Limb (tissue), 2 donors: ENCODE results near the gene TXNDC9.
"Not testable (repeated sequence)": the region's sequence is repeated elsewhere in the genome, so short reads cannot be mapped to it uniquely, and the experiment has no call there.

Experiments used
- DNase-seq, 2 donors: peaks; one replicate each; pipeline ENCODE4 v3.0.0-alpha.2; 2016; ENCODE audit errors: extremely low spot score in 2 of 2

Gene TXNDC9

GRCh38 chr2:99336804-99337112 lies 625 bp upstream of the TXNDC9 start:
- no peak for DNase-seq

- no peak for DNase-seq
Measured at GRCh38 chr2:99325384-99325783, 10.7 kb downstream of the TXNDC9 start.

GRCh38 chr2:99317873-99318200 lies 18.3 kb downstream of the TXNDC9 start:
- not testable (repeated sequence) for DNase-seq

- no peak for DNase-seq
Measured at GRCh38 chr2:99317161-99317872, 18.8 kb downstream of the TXNDC9 start.

- not testable (repeated sequence) for DNase-seq
Measured at GRCh38 chr2:99301097-99301496, 35.0 kb downstream of the TXNDC9 start, which contains the start of gene LYG1. Gene LYG1, minus strand, starts transcription at chr2:99301197. Its CDS starts 5,527 bp downstream, at chr2:99295670.

- no peak for DNase-seq
Measured at GRCh38 chr2:99299580-99299979, 36.6 kb downstream of the TXNDC9 start.

- DNase-seq: no peak
Measured at GRCh38 chr2:99297994-99298393, 38.1 kb downstream of the TXNDC9 start.

- DNase-seq: no peak
Measured at GRCh38 chr2:99285526-99285925, 50.6 kb downstream of the TXNDC9 start.

- DNase-seq: no peak
Measured at GRCh38 chr2:99279969-99280695, 56.0 kb downstream of the TXNDC9 start.

- no peak for DNase-seq
Measured at GRCh38 chr2:99278793-99279291, 57.3 kb downstream of the TXNDC9 start.

GRCh38 chr2:99278195-99278765 lies 57.9 kb downstream of the TXNDC9 start:
- DNase-seq: not testable (repeated sequence)

- no peak for DNase-seq
Measured at GRCh38 chr2:99275882-99276281, 60.3 kb downstream of the TXNDC9 start.
